NT2/D1 (cell line): ENCODE measurements around the gene ATOH7.

Source experiments
- DNase-seq: peaks from one replicate; pipeline ENCODE4 v3.0.0-alpha.2; 2011; ENCODE audit warnings: low read depth, low spot score
- H3K27me3 ChIP-seq: 2 replicates; pipeline ENCODE4 v1.6.0; 2011; ENCODE audit warnings: mild to moderate bottlenecking; ENCODE audit not compliant: insufficient read length, insufficient read depth
- H3K36me3 ChIP-seq: 2 replicates; pipeline ENCODE4 v1.6.1; 2011; ENCODE audit warnings: mild to moderate bottlenecking, low read length, mixed read lengths; ENCODE audit not compliant: insufficient read depth, insufficient read length
- H3K4me1 ChIP-seq: 2 replicates; pipeline ENCODE4 v1.5.1; 2011; ENCODE audit not compliant: insufficient read depth, insufficient read length
- H3K4me3 ChIP-seq: 2 replicates; pipeline ENCODE4 v1.5.1; 2011; ENCODE audit warnings: low read depth; ENCODE audit not compliant: insufficient read length
- H3K9ac ChIP-seq: 2 replicates; pipeline ENCODE4 v1.6.0; 2011; ENCODE audit warnings: low read depth; ENCODE audit not compliant: insufficient read length
- H3K9me3 ChIP-seq: 2 replicates; pipeline ENCODE4 v1.5.1; 2011; ENCODE audit warnings: mild to moderate bottlenecking, low read length; ENCODE audit not compliant: insufficient read depth
- SUZ12 ChIP-seq: IDR thresholded peaks from 2 replicates; pipeline ENCODE4 v1.6.1; 2011; ENCODE audit not compliant: insufficient read length, insufficient read depth; ENCODE audit errors: extremely low read depth
- YY1 ChIP-seq: IDR thresholded peaks from 2 replicates; pipeline ENCODE4 v1.6.1; 2011; ENCODE audit not compliant: insufficient read length, insufficient read depth
- ZNF274 ChIP-seq: IDR thresholded peaks from 2 replicates; pipeline ENCODE4 v1.6.1; 2011; ENCODE audit warnings: mild to moderate bottlenecking, low read depth, low read length

Gene ATOH7

DNA sequence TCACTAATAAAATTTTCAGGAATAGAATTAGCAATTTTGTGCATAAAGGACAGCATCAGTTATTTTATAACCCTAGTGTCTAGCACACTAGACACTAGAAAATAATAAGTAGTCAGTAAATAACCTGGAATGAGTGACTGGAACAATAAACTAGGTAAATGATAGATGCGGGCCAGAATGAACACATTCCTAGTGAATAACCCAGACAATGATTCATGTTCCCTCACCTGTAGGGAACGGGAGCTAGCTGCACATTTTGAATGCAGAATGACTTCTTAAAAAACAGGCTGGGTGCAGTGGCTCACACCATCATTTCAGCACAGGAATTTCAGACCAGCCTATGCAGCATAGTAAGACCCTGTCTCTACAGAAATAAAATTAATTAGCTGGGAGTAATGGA is 3.2 kb upstream of the ATOH7 start:
- H3K4me1 ChIP-seq: no peaks in the 10 kb centered on the region
- no peak for DNase-seq
- H3K4me3 ChIP-seq: no peak overlapping the region
- H3K27me3 ChIP-seq: peaks cover 23% of the 10 kb centered on the region
- TF ChIP-seq SUZ12 (no peak), ZNF274 (no peak), YY1 (no peak)
- no peak overlapping the region for H3K9ac ChIP-seq
- H3K9me3 ChIP-seq: no peaks in the 10 kb centered on the region
- no peaks in the 10 kb centered on the region for H3K36me3 ChIP-seq

- DNase-seq: no peak
- Histone ChIP-seq H3K9me3 (no peaks in the 10 kb centered on the region), H3K9ac (no peak overlapping the region), H3K4me3 (no peak overlapping the region), H3K27me3 (peaks cover 32% of the 10 kb centered on the region), H3K36me3 (no peaks in the 10 kb centered on the region), H3K4me1 (no peaks in the 10 kb centered on the region)
- no peak for TF ChIP-seq SUZ12
- no peak for TF ChIP-seq YY1
- TF ChIP-seq ZNF274: no peak
Observed at GRCh38 chr10:68233046-68233445, 1.1 kb upstream of the ATOH7 start.

GRCh38 chr10:68231106-68231816 is 652 bp downstream of the ATOH7 start:
- peak overlapping the region; percentile 60 for H3K4me3 ChIP-seq
- peaks cover 32% of the 10 kb centered on the region for H3K27me3 ChIP-seq

GRCh38 chr10:68230268-68230667 is 1.6 kb downstream of the ATOH7 start:
- H3K9me3 ChIP-seq: no peaks in the 10 kb centered on the region
- no peak overlapping the region for H3K9ac ChIP-seq
- H3K27me3 ChIP-seq: peaks cover 32% of the 10 kb centered on the region
- H3K4me3 ChIP-seq: no peak overlapping the region
- no peak for TF ChIP-seq ZNF274
- no peak for TF ChIP-seq YY1
- TF ChIP-seq SUZ12: no peak
- no peak for DNase-seq
- H3K36me3 ChIP-seq: no peaks in the 10 kb centered on the region
- H3K4me1 ChIP-seq: no peaks in the 10 kb centered on the region

More at GRCh38 chr10:68231106-68231816, 652 bp downstream of the ATOH7 start:
- DNase-seq: peak; percentile 58
- Histone ChIP-seq H3K9ac (peak overlapping the region; percentile 82), H3K36me3 (no peaks in the 10 kb centered on the region), H3K9me3 (no peaks in the 10 kb centered on the region), H3K4me1 (no peaks in the 10 kb centered on the region)
- TF ChIP-seq YY1: no peak
- no peak for TF ChIP-seq SUZ12
- no peak for TF ChIP-seq ZNF274

GRCh38 chr10:68224810-68225209 is 7.1 kb downstream of the ATOH7 start:
- Histone ChIP-seq H3K4me1 (no peaks in the 10 kb centered on the region), H3K36me3 (no peaks in the 10 kb centered on the region), H3K9ac (no peak overlapping the region), H3K4me3 (no peak overlapping the region), H3K9me3 (no peaks in the 10 kb centered on the region), H3K27me3 (peaks cover 6% of the 10 kb centered on the region)
- TF ChIP-seq SUZ12 (no peak), ZNF274 (no peak), YY1 (no peak)
- no peak for DNase-seq

GRCh38 chr10:68223535-68224165 is 8.3 kb downstream of the ATOH7 start:
- no peak overlapping the region for H3K4me3 ChIP-seq
- no peak for DNase-seq
- no peaks in the 10 kb centered on the region for H3K9me3 ChIP-seq
- no peaks in the 10 kb centered on the region for H3K36me3 ChIP-seq
- no peaks in the 10 kb centered on the region for H3K4me1 ChIP-seq
- no peaks in the 10 kb centered on the region for H3K27me3 ChIP-seq
- H3K9ac ChIP-seq: no peak overlapping the region
- TF ChIP-seq ZNF274 (no peak), YY1 (no peak), SUZ12 (no peak)

GRCh38 chr10:68222391-68222790 is 9.5 kb downstream of the ATOH7 start:
- TF ChIP-seq YY1 (no peak), ZNF274 (no peak), SUZ12 (no peak)
- no peaks in the 10 kb centered on the region for H3K36me3 ChIP-seq
- no peaks in the 10 kb centered on the region for H3K4me1 ChIP-seq
- DNase-seq: no peak
- no peaks in the 10 kb centered on the region for H3K9me3 ChIP-seq
- H3K27me3 ChIP-seq: no peaks in the 10 kb centered on the region
- no peak overlapping the region for H3K4me3 ChIP-seq
- no peak overlapping the region for H3K9ac ChIP-seq
